Retina (tissue), 1 donor: ENCODE results near the gene GCNT2.
"Not testable (repeated sequence)": the region's sequence is repeated elsewhere in the genome, so short reads cannot be mapped to it uniquely, and the experiment has no call there.

Experiments
- DNase-seq: peaks from one replicate; pipeline ENCODE4 v3.0.0-alpha.2; 2016

Gene GCNT2

DNA sequence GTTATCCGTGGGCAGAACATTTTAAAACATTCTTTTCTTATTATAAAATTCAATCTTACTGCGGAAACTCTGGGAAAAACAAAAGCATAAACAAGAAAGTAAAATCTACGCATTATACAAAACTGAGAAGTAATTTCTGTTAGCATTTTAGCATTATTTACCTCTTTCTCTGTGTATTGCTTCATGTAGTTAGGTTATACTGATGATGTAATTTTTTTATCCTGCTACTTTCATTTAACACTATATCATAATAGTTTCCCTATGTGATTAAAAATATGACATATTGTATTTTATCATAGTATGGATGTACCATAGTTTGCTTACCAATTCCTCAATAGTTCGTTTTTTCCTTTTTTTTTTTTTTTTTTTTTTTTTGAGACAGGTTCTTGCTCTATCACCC is 4.2 kb upstream of the GCNT2 start:
- no peak for DNase-seq

DNA sequence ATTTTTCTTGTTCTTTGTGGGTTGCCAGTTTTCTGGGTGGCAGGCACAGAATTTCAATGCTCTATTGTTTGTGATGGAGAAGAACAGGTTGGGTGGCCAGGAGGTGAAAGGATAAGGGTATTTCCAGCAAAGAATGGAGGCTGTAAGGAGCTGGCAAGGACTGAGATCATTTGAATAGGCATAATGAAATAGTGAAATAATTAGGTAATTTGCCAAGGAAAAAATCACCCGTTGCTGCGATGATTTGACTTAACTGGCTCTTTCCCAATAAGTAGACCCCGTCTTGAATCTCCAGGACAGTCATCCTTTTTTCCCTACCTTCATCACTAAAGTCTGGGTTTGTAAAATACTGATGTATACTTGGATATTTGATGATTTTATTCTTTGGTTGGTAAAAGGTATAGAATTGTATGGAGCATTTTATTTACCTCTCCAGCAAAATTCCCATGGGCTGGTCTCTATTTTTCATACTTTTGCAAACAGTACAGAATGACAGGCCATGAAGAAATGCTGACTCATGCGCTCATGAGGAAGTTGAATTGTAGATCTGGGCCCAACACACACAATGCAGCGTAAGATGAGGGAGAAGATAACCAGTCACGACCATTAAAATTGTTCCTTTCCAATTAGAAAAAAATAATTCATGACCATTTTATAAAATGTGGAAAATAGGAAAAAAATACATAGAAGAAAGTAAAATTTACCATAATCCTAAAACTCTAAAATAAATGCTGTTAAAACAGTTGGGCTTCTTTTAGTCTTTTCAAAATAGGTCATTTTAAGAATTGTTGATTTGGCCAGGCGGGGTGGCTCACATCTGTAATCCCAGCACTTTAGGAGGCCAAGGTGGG is 2.4 kb upstream of the GCNT2 start:
- DNase-seq, result no peak

DNA sequence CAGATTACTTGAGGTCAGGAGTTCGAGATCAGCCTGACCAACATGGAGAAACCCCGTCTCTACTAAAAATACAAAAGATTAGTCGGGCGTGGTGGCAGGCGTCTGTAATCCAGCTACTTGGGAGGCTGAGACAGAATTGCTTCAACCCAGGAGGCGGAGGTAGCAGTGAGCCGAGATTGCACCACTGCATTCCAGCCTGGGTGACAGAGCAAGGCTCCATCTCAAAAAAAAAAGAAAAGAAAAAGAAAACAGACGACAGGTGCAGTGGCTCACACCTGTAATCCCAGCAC is 1.8 kb upstream of the GCNT2 start:
- not testable (repeated sequence) for DNase-seq

DNA sequence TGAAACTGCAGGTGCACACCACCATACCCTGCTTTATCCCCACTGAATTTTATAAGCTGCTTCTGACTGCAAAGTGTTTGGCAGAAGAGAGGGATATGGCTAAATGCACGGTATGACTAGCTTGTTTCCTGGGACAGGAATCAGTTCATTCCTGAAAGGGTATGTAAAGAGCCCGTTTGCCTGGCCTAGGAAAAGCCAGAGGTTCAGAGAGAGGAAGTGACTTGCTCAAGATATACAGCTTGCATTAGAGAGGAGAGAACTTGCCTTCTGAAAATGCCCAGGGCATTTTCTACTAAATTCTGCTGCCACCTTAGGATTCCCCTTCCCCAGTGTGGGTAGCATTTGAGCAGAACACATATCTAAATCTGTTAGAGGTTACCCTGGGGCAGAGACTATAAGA is 683 bp upstream of the GCNT2 start:
- DNase-seq, result no peak

DNA sequence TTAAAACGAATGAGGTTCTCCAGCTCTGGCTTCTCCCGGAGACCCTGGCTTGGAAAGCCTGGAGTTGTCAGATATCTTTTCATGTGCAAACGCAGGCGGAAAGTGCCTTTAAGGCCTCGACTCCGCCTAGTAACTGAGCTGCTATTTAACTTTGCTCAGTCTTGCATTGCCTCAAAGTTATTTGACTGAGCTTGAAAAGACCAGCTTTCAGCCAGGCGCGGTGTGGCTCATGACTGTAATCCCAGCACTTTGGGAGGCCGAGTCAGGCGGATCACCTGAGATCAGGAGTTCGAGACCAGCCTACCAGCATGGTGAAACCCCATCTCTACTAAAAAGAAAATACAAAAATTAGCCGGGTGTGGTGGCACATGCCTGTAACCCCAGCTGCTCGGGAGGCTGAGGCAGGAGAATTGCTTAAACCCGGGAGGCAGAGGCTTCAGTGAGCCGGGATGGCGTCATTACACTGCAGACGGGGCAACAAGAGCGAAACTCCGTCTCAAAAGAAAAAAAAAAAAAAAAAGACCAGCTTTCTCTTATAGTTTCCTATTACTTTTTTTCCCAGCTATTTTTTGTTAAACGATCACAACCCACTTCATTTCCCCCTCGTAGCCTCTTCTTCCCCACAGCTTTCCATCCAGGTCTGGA is 1.9 kb downstream of the GCNT2 start:
- DNase-seq, result no peak

DNA sequence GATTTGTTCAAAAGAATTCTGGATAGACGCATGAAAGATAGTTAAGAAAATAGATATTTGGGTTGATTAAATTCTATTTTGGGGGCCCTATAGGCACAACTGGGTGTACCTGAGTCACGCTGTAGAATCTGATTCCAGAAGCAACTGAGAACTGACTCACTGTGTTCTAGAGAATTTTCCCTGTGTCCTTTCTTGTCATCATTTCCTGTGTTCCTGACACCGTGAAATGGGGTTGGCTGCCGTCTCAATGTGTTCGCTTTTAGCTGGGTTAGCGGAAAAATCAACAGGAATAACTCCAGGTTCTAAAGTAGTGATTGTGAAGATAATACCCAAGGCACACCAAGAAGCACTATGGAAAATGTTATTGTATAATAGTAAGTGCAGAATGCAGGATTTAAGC is 5.0 kb downstream of the GCNT2 start:
- no peak for DNase-seq

DNA sequence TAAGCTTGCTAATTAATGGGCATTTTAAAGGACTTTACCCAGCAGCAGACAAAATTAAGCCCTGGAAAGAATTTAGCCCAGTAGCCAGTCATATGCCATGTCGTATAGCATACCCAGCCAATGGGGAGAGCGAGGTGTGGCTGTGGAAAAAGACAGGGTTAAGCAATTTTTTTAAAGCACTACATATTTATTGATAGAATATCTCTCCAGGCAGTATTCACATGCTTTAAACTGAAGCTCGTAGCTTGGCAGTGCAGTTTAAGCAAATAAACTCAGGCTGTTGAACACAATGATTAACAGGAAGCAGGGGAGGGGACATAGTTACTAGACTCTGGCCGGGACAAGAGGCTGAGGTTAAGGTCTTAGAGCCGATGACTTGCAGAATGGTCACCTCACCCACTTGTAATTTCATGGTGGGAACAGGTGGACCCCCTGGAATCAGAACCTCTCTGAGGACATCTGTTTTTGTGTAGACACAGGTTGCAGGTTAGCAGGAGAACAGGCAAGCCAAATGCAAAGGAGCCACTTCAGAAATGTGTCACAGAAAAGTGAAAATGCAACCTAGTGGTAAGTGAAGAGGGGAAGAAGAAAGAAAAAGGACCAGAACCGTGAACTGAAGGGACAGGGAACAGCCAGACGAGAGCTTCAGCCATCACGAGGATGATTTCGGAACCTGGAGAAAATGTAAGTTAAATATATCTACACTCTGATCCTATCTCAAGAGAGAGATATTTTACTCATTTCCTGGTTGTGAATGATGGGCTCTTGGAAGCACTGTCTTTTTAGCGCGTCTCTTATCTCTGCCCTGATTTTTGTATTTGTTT is 7.2 kb downstream of the GCNT2 start:
- DNase-seq, result no peak

DNA sequence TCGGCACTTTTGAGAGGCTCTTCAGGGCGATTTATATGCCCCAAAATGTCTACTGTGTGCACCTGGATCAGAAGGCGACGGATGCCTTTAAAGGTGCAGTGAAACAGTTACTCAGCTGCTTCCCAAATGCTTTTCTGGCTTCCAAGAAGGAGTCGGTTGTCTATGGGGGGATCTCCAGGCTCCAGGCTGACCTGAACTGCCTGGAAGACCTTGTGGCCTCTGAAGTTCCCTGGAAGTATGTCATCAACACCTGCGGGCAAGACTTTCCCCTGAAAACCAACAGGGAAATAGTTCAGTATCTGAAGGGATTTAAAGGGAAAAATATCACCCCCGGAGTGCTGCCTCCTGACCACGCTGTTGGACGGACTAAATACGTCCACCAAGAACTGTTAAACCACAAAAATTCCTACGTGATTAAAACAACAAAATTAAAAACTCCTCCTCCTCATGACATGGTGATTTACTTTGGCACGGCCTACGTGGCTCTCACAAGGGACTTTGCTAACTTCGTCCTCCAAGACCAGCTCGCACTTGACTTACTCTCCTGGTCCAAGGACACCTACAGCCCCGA is 8.2 kb downstream of the GCNT2 start:
- DNase-seq, result no peak

DNA sequence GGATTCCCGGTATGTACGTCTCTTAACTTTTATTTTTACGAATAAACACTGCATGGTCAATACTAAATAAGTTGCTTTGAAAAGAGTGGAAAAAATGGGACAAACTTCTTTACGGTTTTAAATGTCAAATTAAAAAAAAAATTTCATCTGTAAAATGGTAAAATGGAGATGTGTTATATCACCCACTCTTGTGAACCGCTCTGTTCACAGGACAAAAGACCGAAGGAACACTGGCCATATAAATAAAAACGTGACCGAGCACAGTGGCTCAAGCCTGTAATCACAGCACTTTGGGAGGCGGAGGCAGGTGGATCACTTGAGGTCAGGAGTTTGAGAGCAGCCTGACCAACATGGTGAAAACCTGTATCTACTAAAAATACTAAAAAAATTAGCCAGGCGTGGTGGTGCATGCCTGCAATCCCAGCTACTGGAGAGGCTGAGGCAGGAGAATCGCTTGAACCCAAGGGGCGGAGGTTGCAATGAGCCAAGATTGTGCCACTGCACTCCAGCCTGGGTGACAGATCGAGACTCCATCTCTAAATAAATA is 8.8 kb downstream of the GCNT2 start:
- DNase-seq, result not testable (repeated sequence)

DNA sequence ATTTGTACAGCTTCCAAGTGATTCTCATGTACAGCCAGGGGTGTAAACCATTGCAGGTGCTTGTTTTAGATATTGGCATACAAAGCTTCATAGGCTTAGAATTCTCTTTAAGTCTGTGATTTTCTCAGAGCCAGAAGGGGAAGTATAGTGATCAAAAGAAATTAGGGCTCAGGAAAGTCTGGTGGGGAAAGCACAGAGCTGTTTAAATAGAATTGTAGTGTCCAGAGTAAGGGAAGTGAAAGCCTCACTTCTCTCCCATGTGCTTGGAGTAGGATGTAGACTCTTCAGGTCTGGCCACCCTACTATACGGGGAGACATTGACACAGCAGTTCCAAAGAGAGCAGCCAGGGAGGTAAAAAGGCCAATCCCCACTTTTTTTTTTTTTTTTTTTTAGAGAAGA is 10.4 kb downstream of the GCNT2 start:
- DNase-seq, result no peak

DNA sequence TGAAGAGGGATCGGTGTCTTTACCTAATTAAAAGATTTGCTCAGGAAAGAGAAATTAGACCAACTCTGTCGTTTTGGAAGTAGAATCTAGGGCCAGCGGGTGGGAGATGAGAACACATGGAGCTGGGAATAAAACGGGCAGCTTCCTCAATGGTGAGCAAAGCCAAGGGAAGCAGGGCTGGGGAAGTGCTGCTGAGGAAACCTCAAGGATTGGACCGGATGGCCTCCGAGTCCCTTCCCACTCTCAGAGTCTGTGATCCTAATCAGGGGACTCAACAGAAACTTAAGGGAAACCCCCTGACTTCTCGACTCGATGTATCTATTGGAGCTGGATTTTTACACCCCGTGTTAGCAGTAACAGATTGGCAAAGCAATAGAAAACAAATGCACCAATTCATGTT is 10.8 kb downstream of the GCNT2 start:
- no peak for DNase-seq

DNA sequence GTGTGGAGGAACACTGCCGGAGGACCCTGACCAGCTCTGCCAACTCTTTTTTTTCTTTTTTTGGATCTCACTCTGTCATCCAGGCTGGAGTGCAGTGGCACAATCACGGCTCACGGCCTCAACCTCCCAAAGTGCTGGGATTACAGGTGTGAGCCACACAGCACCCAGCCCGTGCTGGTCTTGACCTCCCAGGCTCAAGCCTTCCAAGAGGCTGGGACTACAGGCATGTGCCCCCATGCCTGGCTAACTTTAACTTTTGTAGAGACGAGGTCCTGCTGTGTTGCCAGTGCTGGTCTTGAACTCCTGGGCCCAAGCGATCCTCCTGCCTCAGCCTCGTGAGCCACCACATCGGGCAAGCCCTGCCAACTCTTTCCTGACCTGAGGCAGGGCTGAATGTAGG is 11.2 kb downstream of the GCNT2 start:
- DNase-seq, result no peak

DNA sequence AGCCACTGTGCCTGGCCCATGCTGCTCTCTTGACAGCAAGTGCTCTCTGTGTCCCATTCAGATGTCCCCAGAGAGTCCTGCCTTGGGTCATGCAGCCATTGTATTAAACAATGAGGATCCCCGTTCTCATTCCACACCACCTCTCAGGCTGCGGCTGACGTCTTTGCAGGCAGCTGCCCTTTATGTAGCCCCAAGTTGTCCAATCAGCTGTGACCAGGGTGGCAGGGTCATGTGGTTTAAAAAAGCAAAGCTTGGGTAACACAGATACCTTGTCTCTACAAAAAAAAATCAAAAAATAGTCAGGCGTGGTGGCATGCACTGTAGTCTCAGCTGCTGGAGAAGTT is 13.2 kb downstream of the GCNT2 start:
- no peak for DNase-seq

DNA sequence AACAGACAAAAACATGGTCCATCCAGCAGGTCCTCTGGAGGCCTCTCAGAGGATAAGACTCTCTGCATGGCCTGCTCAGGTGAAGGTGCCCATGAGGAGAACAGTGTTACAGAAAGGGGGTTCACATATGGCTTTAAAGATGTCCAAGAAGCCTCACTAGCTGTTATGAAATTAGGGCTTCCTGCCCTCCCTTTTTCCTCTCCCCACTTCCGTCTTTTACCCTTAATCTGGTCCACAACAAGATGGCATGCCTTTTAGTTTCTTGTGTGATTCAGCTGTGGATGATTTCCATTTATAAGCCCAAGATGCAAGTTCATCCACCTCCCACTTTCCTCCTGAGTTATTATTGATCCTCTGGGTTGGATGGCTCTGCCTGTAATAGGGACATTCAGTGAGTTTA is 14.0 kb downstream of the GCNT2 start:
- DNase-seq, result no peak

DNA sequence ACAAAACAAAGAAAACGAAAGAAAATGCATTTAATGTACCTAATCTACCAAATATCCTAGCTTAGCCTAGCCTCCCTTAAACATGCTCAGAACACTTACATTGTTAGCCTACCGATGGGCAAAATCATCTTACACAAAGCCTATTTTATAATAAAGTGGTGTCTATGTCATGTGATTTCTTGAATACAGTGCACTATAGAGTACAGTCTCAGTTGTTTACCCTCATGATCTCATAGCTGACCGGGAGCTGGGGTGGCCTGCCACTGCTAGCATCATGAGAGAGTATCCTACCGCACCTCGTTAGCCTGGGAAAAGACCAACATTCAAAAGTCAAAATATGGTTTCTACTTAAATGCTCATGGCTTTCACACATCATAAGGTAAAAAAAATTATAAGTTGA is 16.6 kb downstream of the GCNT2 start:
- DNase-seq, result no peak

DNA sequence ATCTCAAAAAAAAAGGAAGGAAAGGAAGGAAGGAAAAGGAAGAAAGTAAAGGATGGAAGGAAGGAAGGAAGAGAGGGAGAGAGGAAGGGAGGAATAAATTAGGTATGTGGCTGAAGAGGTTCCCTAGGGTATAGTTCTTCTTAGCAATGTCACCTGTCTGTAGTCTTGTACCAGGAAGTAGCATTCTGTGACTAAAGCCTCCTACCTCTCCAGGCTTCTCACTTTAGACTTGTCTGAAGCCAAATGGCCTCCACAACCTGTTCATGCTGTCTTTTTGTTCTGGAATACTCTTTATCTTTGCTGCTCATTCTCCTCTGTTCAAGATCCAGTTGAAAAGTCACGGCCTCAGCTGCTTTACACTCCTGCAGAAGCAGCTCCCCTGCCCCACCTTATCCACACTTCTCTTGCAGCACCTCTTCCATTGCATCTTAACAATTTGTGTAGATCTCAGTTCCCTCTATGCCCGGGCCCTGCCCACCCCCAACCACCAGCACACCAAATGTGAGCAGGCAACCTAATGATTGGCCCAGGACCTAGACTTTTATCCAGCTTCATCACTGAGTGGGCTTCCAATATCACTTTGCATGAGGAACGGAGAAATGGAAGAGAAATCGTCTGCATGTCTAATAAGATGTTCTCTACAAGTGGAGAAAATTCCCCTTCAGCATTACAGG is 19.1 kb downstream of the GCNT2 start:
- no peak for DNase-seq

DNA sequence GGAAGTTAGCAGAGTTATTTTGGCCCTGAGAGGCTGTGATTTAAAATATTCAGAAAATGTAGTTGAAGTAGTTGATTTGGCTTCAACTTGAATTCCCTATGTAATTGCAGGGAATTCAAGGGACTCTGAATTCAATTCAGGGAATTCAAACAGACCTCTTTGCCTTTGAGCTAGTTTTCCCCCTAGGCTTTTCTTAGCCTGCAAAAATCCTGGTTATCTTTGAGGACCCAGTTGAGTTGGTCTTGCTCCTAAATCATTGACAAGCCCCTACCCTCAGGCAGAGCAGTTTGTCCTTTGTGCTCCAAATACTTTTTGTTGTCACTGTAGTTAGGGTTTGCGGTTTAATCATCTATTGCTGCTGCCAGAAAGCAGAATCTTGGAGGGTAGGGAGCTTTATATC is 20.4 kb downstream of the GCNT2 start:
- no peak for DNase-seq

DNA sequence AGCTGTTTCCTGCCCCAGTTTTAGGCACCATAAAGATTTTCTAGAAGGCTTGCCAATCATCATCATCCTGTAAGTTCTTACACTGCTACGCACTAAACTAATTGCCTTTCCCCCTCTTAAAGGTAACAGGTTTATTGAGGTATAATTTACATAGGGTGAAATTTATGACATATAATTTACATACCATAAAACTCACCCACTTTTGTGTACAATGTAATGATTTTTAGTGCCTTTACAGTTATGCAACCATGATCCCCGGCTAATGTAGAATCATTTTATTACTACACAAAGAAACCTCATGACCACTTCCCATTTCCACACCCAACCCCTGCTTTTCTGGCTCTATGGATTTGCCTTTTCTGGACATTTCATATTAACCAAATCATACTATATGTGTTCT is 21.1 kb downstream of the GCNT2 start:
- DNase-seq, result no peak

DNA sequence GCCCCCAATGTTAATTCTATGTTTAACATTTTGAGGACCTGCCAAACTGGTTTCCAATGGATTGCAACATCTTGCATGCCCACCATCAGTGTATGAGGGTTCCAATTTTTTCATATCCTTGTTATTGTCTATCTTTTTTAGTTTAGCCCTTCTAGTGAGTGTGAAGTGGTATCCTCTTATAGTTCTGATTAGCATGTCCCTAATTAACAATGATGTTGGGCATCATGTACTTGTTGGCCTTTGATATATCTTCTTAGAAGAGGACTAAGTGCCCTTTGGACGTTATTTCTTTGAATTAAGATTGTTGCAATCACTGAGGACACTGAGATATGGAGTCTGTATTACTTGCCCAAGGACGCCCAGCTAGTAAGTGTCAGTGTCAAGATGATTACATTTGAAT is 22.3 kb downstream of the GCNT2 start:
- DNase-seq, result no peak

DNA sequence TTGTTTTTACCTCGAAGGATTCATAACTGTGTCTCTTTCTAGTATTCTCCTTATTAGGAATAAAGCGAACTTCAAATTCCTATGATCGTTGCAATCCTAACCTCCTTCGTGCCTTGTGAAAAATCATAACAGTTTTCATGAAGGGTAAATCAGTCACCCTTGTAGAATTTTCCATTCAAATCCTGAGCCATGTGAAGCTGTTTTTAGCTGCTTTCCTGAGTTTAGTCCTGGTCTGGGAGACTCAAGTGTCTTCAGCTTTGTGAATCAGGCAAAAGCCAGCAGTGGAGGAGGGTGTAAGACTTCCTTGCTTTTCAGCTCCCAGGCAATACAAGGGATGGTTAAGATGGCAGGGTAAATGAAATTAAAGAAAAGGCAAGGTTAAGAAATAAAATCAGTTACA is 24.3 kb downstream of the GCNT2 start:
- DNase-seq, result no peak

DNA sequence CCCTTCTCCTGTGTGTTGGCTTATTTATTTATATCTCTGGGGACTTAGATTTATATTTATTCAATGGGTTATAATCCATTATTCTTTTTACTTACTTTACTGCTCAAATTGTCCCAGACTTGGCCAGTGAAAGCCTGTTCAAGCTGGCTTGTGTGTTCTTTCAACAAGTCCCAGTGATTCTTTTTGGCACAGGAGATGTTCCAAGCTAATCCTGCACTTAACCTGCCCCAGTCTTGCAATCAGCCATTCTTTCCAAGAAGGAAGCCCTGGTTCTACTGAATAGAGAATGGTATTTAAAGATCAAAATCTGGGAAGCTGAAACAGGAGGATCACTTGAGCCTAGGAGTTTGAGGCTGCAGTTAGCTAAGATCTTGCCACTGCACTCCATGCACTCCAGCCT is 26.7 kb downstream of the GCNT2 start:
- DNase-seq, result no peak

DNA sequence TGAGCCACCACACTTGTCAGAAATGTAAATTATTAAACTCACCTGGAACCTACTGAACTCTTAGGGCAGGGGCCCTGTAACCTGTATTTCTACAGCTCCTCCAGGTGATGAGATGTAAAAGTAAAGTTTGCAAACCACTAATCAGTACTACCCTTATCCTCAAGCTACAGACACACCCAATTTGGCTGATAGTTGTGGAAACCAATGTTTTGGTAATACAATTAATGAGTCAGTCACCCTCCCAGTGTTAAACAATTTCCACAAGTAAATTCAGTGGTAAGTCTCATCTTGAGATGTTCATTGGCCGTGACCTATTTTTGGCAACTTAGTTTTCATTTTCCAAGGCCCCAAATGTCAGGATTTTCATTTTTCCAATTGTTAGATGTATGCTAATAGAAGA is 29.6 kb downstream of the GCNT2 start:
- no peak for DNase-seq

DNA sequence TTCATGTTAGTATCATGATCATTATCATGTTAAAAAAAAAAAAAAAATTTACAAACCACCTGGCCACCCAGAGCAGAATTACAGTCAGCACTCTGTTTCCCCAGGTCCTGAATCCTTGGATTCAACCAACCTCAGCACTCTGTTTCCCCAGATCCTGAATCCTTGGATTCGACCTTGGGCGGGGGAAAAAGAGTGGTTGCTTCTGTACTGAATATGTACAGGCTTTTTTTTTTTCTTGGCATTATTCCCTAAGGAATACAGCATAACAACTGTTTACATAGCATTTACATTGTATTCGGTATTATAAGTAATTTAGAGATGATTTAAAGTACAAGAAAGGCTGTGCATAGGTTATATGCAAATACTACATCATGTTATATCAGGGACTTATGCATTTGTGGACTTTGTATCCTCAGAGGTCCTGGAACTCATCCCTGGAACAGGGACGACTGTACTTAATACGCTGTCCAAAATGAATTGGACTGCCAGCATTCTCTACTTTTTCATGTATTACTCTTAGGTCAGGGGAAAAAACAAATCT is 31.2 kb downstream of the GCNT2 start:
- DNase-seq, result no peak
